CD14-positive monocyte (primary cell): ENCODE data around the gene ITPR1. TPM values are rescaled to one million over a fixed set of nuclear protein-coding genes. Genes with fewer than 3 reads are reported as not detected.

Experiments used
- DNase-seq, 3 donors: peaks; one replicate each; pipeline ENCODE4 v3.0.0-alpha.2; 2011 to 2022
- H2AFZ ChIP-seq: 2 replicates; pipeline ENCODE4 v1.6.0; 2012; ENCODE audit warnings: mild to moderate bottlenecking, low read depth, low read length, inconsistent platforms; ENCODE audit not compliant: insufficient read depth, poor library complexity, severe bottlenecking
- H3K27ac ChIP-seq, 2 donors: 1 replicate in 1 of 2; 2 replicates in 1 of 2; pipeline ENCODE4 v1.5.1; 2012 to 2013; ENCODE audit warnings: low read length in 2 of 2, control low read depth in 1 of 2, inconsistent platforms in 1 of 2, low read depth in 1 of 2, mild to moderate bottlenecking in 1 of 2
- H3K27me3 ChIP-seq, 2 donors: one replicate each; pipeline versions ENCODE4 v1.6.0 to v1.6.1; 2011 to 2013; ENCODE audit warnings: low read length in 2 of 2; ENCODE audit not compliant: control insufficient read depth in 2 of 2, insufficient read depth in 2 of 2
- H3K36me3 ChIP-seq, 2 donors: replicated peaks in 1 of 2; 1 replicate in 1 of 2; 2 replicates in 1 of 2; pipeline versions ENCODE4 v1.5.1 to v1.6.1; 2012 to 2013; ENCODE audit warnings: low read length in 2 of 2, control low read depth in 1 of 2, inconsistent platforms in 1 of 2, mild to moderate bottlenecking in 1 of 2; ENCODE audit not compliant: insufficient read depth in 2 of 2, control insufficient read depth in 1 of 2
- H3K4me1 ChIP-seq, 2 donors: 1 replicate in 1 of 2; 2 replicates in 1 of 2; pipeline versions ENCODE4 v1.5.1 to v1.6.1; 2012 to 2013; ENCODE audit warnings: low read length in 2 of 2, control low read depth in 1 of 2, inconsistent platforms in 1 of 2, mild to moderate bottlenecking in 1 of 2, moderate library complexity in 1 of 2; ENCODE audit not compliant: insufficient read depth in 2 of 2, control insufficient read depth in 1 of 2
- H3K4me2 ChIP-seq: replicated peaks from 2 replicates; pipeline ENCODE3; 2012; ENCODE audit warnings: low read length, moderate library complexity, mild to moderate bottlenecking; ENCODE audit not compliant: poor library complexity, severe bottlenecking; ENCODE audit errors: extremely low read depth
- H3K4me3 ChIP-seq, 3 experiments: fragments of 200-600 bp in 1 of 3; sonication (generic) in 1 of 3; replicated peaks in 1 of 3; 1 replicate in 2 of 3; 2 replicates in 1 of 3; pipeline ENCODE4 v1.5.1; 2011 to 2013; ENCODE audit warnings: low read length in 3 of 3, mild to moderate bottlenecking in 3 of 3, control low read depth in 2 of 3, low read depth in 2 of 3, inconsistent platforms in 1 of 3, moderate library complexity in 1 of 3
- H3K79me2 ChIP-seq: 2 replicates; pipeline ENCODE4 v1.6.0; 2012; ENCODE audit warnings: mild to moderate bottlenecking, control low read depth, inconsistent platforms, low read length, moderate library complexity; ENCODE audit not compliant: insufficient read depth
- H3K9ac ChIP-seq: 2 replicates; pipeline ENCODE4 v1.6.0; 2017; ENCODE audit warnings: low read length, mild to moderate bottlenecking; ENCODE audit not compliant: insufficient read depth, poor library complexity, severe bottlenecking
- H3K9me3 ChIP-seq, 2 donors: replicated peaks in 1 of 2; 1 replicate in 1 of 2; 2 replicates in 1 of 2; pipeline versions ENCODE4 v1.5.1 to v1.6.1; 2012 to 2013; ENCODE audit warnings: low read length in 2 of 2, control low read depth in 1 of 2; ENCODE audit not compliant: control insufficient read depth in 1 of 2, insufficient read depth in 1 of 2
- H4K20me1 ChIP-seq: 2 replicates; pipeline ENCODE4 v1.6.0; 2012; ENCODE audit warnings: mild to moderate bottlenecking, low read length, control low read depth, moderate library complexity; ENCODE audit not compliant: insufficient read depth
- H3K27ac Mint-ChIP-seq, 7 donors: one replicate each; pipeline ENCODE4 v1.8.0; 2020; ENCODE audit warnings: mild to moderate bottlenecking in 7 of 7, mixed read lengths in 7 of 7, moderate library complexity in 6 of 7, inconsistent platforms in 2 of 7
- H3K27me3 Mint-ChIP-seq, 3 donors: one replicate each; pipeline ENCODE4 v1.8.0; 2021 to 2022; ENCODE audit warnings: low read depth in 3 of 3, mild to moderate bottlenecking in 3 of 3, mixed read lengths in 3 of 3, moderate library complexity in 3 of 3, inconsistent platforms in 1 of 3
- H3K36me3 Mint-ChIP-seq, 2 donors: one replicate each; pipeline ENCODE4 v1.8.0; 2020; ENCODE audit warnings: mixed read lengths in 2 of 2, inconsistent platforms in 1 of 2, mild to moderate bottlenecking in 1 of 2
- H3K4me1 Mint-ChIP-seq: one replicate; pipeline ENCODE4 v1.8.0; 2020; ENCODE audit warnings: mild to moderate bottlenecking, mixed read lengths
- H3K4me3 Mint-ChIP-seq, 2 donors: one replicate each; pipeline ENCODE4 v1.8.0; 2020; ENCODE audit warnings: mild to moderate bottlenecking in 2 of 2, mixed read lengths in 2 of 2, moderate library complexity in 1 of 2
- H3K9me3 Mint-ChIP-seq, 7 donors: one replicate each; pipeline ENCODE4 v1.8.0; 2020 to 2022; ENCODE audit warnings: mixed read lengths in 7 of 7, mild to moderate bottlenecking in 6 of 7, moderate library complexity in 6 of 7, inconsistent platforms in 2 of 7
- CTCF ChIP-seq: fragments of 200-600 bp; IDR thresholded peaks from one replicate; pipeline ENCODE4 v1.8.0; 2022; ENCODE audit warnings: antibody characterized with exemption, mild to moderate bottlenecking
- WGBS: methylation state at CpG from one replicate; pipeline ENCODE4 v1.1.5; 2013; ENCODE audit warnings: missing lambda C conversion rate; ENCODE audit not compliant: insufficient coverage; 5-methylcytosine and 5-hydroxymethylcytosine counted together
- intact Hi-C, 2 donors: fragments of 100-400 bp; cut with micrococcal nuclease; formaldehyde crosslinking; loops; one replicate each; pipeline versions ENCODE4 v1.15.0 to v1.15.1; 2023
- polyA plus RNA-seq, 3 donors: library from polyadenylated mRNA; depleted of rRNA in 1 of 3; unstranded in 2 of 3; stranded (reverse) in 1 of 3; fragments of 300-500 nt in 2 of 3; fragments of >200 nt in 1 of 3; fragmentation: Illumina TruSeq in 2 of 3; gene quantifications; 1 replicate in 2 of 3; 2 replicates in 1 of 3; pipeline ENCODE4 v1.2.3, GENCODE V29; 2012 to 2021

ITPR1 gene
- polyA plus RNA-seq, 3 donors = 3.2 to 21.1 (median 7.1) TPM

GRCh38 chr3:4776399-4776979 is 283.3 kb downstream of the ITPR1 start:
- Mint-ChIP-seq H3K36me3 (peaks cover 75 to 83% of the 10 kb centered on the region in 2 donors), H3K27me3 (peaks cover 0 to 1% (median 0%) of the 10 kb centered on the region in 3 donors), H3K4me1 (no peaks in the 10 kb centered on the region), H3K27ac (no peak overlapping the region), H3K9me3 (peaks cover 0 to 2% (median 0%) of the 10 kb centered on the region in 7 donors), H3K4me3 (no peak overlapping the region)
- Histone ChIP-seq H3K36me3 (peaks cover 56 to 94% of the 10 kb centered on the region in 2 donors), H3K27ac (no peak overlapping the region), H3K4me2 (no peak overlapping the region), H4K20me1 (no peaks in the 10 kb centered on the region), H2AFZ (no peak overlapping the region), H3K4me3 (no peak overlapping the region), H3K27me3 (no peaks in the 10 kb centered on the region), H3K4me1 (no peaks in the 10 kb centered on the region), H3K9ac (no peak overlapping the region), H3K79me2 (no peaks in the 10 kb centered on the region), H3K9me3 (no peaks in the 10 kb centered on the region)
- intact Hi-C loops = no loop called here
- DNase-seq = no peak
- no peak for TF ChIP-seq CTCF
- no CpG with 5 or more reads among the region's 4 CpGs for WGBS

- WGBS = 100% methylated on average over 1 of the region's 5 CpGs
- Histone ChIP-seq H3K9ac (no peak overlapping the region), H3K79me2 (no peaks in the 10 kb centered on the region), H3K4me2 (no peak overlapping the region), H3K9me3 (no peaks in the 10 kb centered on the region), H2AFZ (no peak overlapping the region), H4K20me1 (no peaks in the 10 kb centered on the region), H3K27ac (no peak overlapping the region), H3K4me1 (no peaks in the 10 kb centered on the region), H3K27me3 (no peaks in the 10 kb centered on the region), H3K36me3 (peaks cover 56 to 96% of the 10 kb centered on the region in 2 donors), H3K4me3 (no peak overlapping the region)
- no peak overlapping the region for H3K4me3 Mint-ChIP-seq
- H3K27me3 Mint-ChIP-seq = peaks cover 0 to 1% (median 0%) of the 10 kb centered on the region in 3 donors
- DNase-seq = no peak
- H3K36me3 Mint-ChIP-seq = peaks cover 76 to 84% of the 10 kb centered on the region in 2 donors
- no peaks in the 10 kb centered on the region for H3K4me1 Mint-ChIP-seq
- no peak for TF ChIP-seq CTCF
- intact Hi-C loops = no loop called here
- H3K27ac Mint-ChIP-seq = no peak overlapping the region
- peaks cover 0 to 2% (median 0%) of the 10 kb centered on the region in 7 donors for H3K9me3 Mint-ChIP-seq
Measured at GRCh38 chr3:4776980-4777581, 283.9 kb downstream of the ITPR1 start.
